Neuronal stem cell (in vitro differentiated cells): ENCODE results near the gene CDK12.
"Not testable (repeated sequence)": the region's sequence is repeated elsewhere in the genome, so short reads cannot be mapped to it uniquely, and the experiment has no call there.

Experiments
- DNase-seq: peaks from one replicate; pipeline ENCODE4 v3.0.0-alpha.2; 2013; ENCODE audit warnings: low spot score
- H2AFZ ChIP-seq: one replicate; pipeline ENCODE4 v1.6.1; 2013; ENCODE audit warnings: mild to moderate bottlenecking, low read length, inconsistent platforms
- H2AK5ac ChIP-seq: 2 replicates; pipeline ENCODE4 v1.6.1; 2013; ENCODE audit warnings: low read depth, mild to moderate bottlenecking, inconsistent platforms, low read length, moderate library complexity, mixed read lengths
- H2BK120ac ChIP-seq: 2 replicates; pipeline ENCODE4 v1.6.1; 2013; ENCODE audit warnings: low read depth, mild to moderate bottlenecking, inconsistent platforms, low read length, moderate library complexity, mixed read lengths
- H2BK12ac ChIP-seq: one replicate; pipeline ENCODE4 v1.6.1; 2013; ENCODE audit warnings: low read length, inconsistent platforms
- H2BK15ac ChIP-seq: 2 replicates; pipeline ENCODE4 v1.6.1; 2013; ENCODE audit warnings: mild to moderate bottlenecking, low read length, inconsistent platforms, mixed read lengths
- H2BK5ac ChIP-seq: one replicate; pipeline ENCODE4 v1.6.1; 2013; ENCODE audit warnings: inconsistent platforms, mild to moderate bottlenecking, low read length, moderate library complexity
- H3K14ac ChIP-seq: one replicate; pipeline ENCODE4 v1.6.1; 2013; ENCODE audit warnings: low read length, inconsistent platforms
- H3K18ac ChIP-seq: 2 replicates; pipeline ENCODE4 v1.6.1; 2013; ENCODE audit warnings: low read length, inconsistent platforms
- H3K23ac ChIP-seq: 2 replicates; pipeline ENCODE4 v1.6.1; 2013; ENCODE audit warnings: low read depth, mild to moderate bottlenecking, mixed read lengths, low read length, inconsistent platforms; ENCODE audit not compliant: poor library complexity
- H3K27ac ChIP-seq: replicated peaks from 3 replicates; pipeline ENCODE4 v1.5.1; 2013; ENCODE audit warnings: low read length, inconsistent platforms
- H3K27me3 ChIP-seq, 3 experiments: 2 replicates each; pipeline ENCODE4 v1.6.1; 2013; ENCODE audit warnings: low read length in 3 of 3, mild to moderate bottlenecking in 2 of 3, inconsistent platforms in 1 of 3, low read depth in 1 of 3, mixed read lengths in 1 of 3, moderate library complexity in 1 of 3; ENCODE audit not compliant: control insufficient read depth in 3 of 3, insufficient read depth in 3 of 3
- H3K36me3 ChIP-seq, 2 donors: replicated peaks in 1 of 2; 2 replicates each; pipeline ENCODE4 v1.6.1; 2013; ENCODE audit warnings: low read length in 2 of 2; ENCODE audit not compliant: control insufficient read depth in 2 of 2, insufficient read depth in 2 of 2
- H3K4ac ChIP-seq: 2 replicates; pipeline ENCODE4 v1.6.1; 2013; ENCODE audit warnings: inconsistent platforms, mild to moderate bottlenecking, low read length, moderate library complexity
- H3K4me1 ChIP-seq, 2 donors: 1 replicate in 1 of 2; 2 replicates in 1 of 2; pipeline ENCODE4 v1.6.1; 2013; ENCODE audit warnings: low read length in 2 of 2, low read depth in 1 of 2; ENCODE audit not compliant: control insufficient read depth in 2 of 2, insufficient read depth in 1 of 2
- H3K4me2 ChIP-seq: one replicate; pipeline ENCODE4 v1.6.1; 2013; ENCODE audit warnings: mild to moderate bottlenecking, low read length, inconsistent platforms; ENCODE audit not compliant: insufficient read depth, poor library complexity, severe bottlenecking
- H3K4me3 ChIP-seq, 2 donors: 2 replicates each; pipeline ENCODE4 v1.5.1; 2013; ENCODE audit warnings: low read length in 2 of 2, mild to moderate bottlenecking in 2 of 2, inconsistent platforms in 1 of 2, moderate library complexity in 1 of 2
- H3K79me1 ChIP-seq: one replicate; pipeline ENCODE4 v1.6.1; 2013; ENCODE audit warnings: low read depth, mild to moderate bottlenecking, inconsistent platforms, low read length, moderate library complexity
- H3K9ac ChIP-seq: one replicate; pipeline ENCODE4 v1.6.1; 2013; ENCODE audit warnings: mild to moderate bottlenecking, low read depth, low read length, inconsistent platforms; ENCODE audit not compliant: poor library complexity
- H3K9me3 ChIP-seq, 2 donors: replicated peaks in 1 of 2; 2 replicates each; pipeline versions ENCODE3 to v1.6.1; 2013; ENCODE audit warnings: low read length in 2 of 2, mild to moderate bottlenecking in 2 of 2, inconsistent platforms in 1 of 2, low read depth in 1 of 2, mixed read lengths in 1 of 2, moderate library complexity in 1 of 2; ENCODE audit not compliant: control insufficient read depth in 2 of 2, insufficient read depth in 1 of 2
- H4K8ac ChIP-seq: one replicate; pipeline ENCODE4 v1.6.1; 2013; ENCODE audit warnings: low read depth, mild to moderate bottlenecking, inconsistent platforms, low read length, moderate library complexity
- H4K91ac ChIP-seq: one replicate; pipeline ENCODE4 v1.6.1; 2013; ENCODE audit warnings: low read length, low read depth, mild to moderate bottlenecking, inconsistent platforms; ENCODE audit not compliant: poor library complexity
- WGBS, 2 donors: extraction: QIAGEN DNeasy Blood & Tissue Kit; methylation state at CpG; one replicate each; pipeline ENCODE4 v1.1.7; 2013; ENCODE audit warnings: missing lambda C conversion rate in 2 of 2, mixed read lengths in 1 of 2; ENCODE audit not compliant: insufficient read length in 2 of 2, insufficient replicate concordance in 1 of 2; ENCODE audit errors: extremely low coverage in 2 of 2; 5-methylcytosine and 5-hydroxymethylcytosine counted together

CDK12 gene

GRCh38 chr17:39484178-39484577, 22.9 kb downstream of the CDK12 start:
- Histone ChIP-seq H2AK5ac (no peak overlapping the region), H2BK12ac (no peak overlapping the region), H2AFZ (no peak overlapping the region), H2BK120ac (no peak overlapping the region), H4K8ac (no peak overlapping the region), H4K91ac (no peak overlapping the region), H3K27ac (no peak overlapping the region), H3K18ac (no peak overlapping the region), H3K4me2 (no peak overlapping the region), H3K9ac (no peak overlapping the region), H3K23ac (no peak overlapping the region), H3K9me3 (no peaks in the 10 kb centered on the region), H3K4me3 (no peak overlapping the region), H3K27me3 (no peaks in the 10 kb centered on the region), H3K14ac (no peak overlapping the region), H3K4me1 (no peaks in the 10 kb centered on the region), H2BK5ac (no peak overlapping the region), H3K36me3 (peaks cover 4 to 74% of the 10 kb centered on the region in 2 donors), H3K4ac (no peak overlapping the region), H3K79me1 (peaks cover 1% of the 10 kb centered on the region), H2BK15ac (no peak overlapping the region)
- DNase-seq: no peak
- WGBS, 2 donors: no CpG with 5 or more reads among the region's 2 CpGs

- no peak for DNase-seq
- H3K4me2 ChIP-seq: no peak overlapping the region
- no peak overlapping the region for H3K4ac ChIP-seq
- no peak overlapping the region for H3K4me3 ChIP-seq
- no peak overlapping the region for H2AK5ac ChIP-seq
- no peak overlapping the region for H3K27ac ChIP-seq
- H4K8ac ChIP-seq: no peak overlapping the region
- H2BK120ac ChIP-seq: no peak overlapping the region
- peaks cover 6 to 71% of the 10 kb centered on the region in 2 donors for H3K36me3 ChIP-seq
- H3K9ac ChIP-seq: no peak overlapping the region
- no peak overlapping the region for H2AFZ ChIP-seq
- no peak overlapping the region for H2BK5ac ChIP-seq
- H4K91ac ChIP-seq: no peak overlapping the region
- WGBS, 2 donors: no CpG with 5 or more reads among the region's 5 CpGs
- no peaks in the 10 kb centered on the region for H3K27me3 ChIP-seq
- H2BK15ac ChIP-seq: no peak overlapping the region
- H3K23ac ChIP-seq: no peak overlapping the region
- no peaks in the 10 kb centered on the region for H3K9me3 ChIP-seq
- H2BK12ac ChIP-seq: no peak overlapping the region
- no peak overlapping the region for H3K14ac ChIP-seq
- H3K18ac ChIP-seq: no peak overlapping the region
- no peaks in the 10 kb centered on the region for H3K4me1 ChIP-seq
- no peaks in the 10 kb centered on the region for H3K79me1 ChIP-seq
Observed at GRCh38 chr17:39485555-39485954, 24.3 kb downstream of the CDK12 start.

DNA sequence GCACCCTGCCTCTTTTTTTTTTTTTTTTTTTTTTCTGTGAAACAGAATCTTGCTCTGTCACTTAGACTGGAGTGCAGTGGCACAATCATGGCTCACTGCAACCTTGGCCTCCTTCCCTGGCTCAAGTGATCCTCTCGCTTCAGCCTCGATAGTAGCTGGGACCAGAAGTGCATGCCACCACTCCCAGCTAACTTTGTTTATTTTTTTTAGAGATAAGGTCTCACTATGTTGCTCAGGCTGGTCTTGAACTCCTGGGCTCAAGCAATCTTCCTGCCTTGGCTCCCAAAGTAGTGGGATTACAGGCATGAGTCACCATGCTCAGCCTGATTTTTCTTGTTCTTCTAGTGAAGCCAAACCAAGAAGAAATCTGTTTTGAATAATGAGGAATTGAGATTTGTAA, 25.0 kb downstream of the CDK12 start:
- H2AFZ ChIP-seq: no peak overlapping the region
- no peaks in the 10 kb centered on the region for H3K79me1 ChIP-seq
- no peak overlapping the region for H3K14ac ChIP-seq
- no CpG with 5 or more reads among the region's 2 CpGs for WGBS, 2 donors
- H3K4me3 ChIP-seq: no peak overlapping the region
- H2AK5ac ChIP-seq: no peak overlapping the region
- H4K8ac ChIP-seq: no peak overlapping the region
- no peak overlapping the region for H3K18ac ChIP-seq
- no peak overlapping the region for H2BK120ac ChIP-seq
- H2BK5ac ChIP-seq: no peak overlapping the region
- no peak overlapping the region for H4K91ac ChIP-seq
- no peak for DNase-seq
- no peak overlapping the region for H3K4ac ChIP-seq
- H3K4me1 ChIP-seq: no peaks in the 10 kb centered on the region
- H2BK15ac ChIP-seq: no peak overlapping the region
- H3K4me2 ChIP-seq: no peak overlapping the region
- no peaks in the 10 kb centered on the region for H3K27me3 ChIP-seq
- H3K27ac ChIP-seq: no peak overlapping the region
- H2BK12ac ChIP-seq: no peak overlapping the region
- H3K36me3 ChIP-seq: peaks cover 6 to 73% of the 10 kb centered on the region in 2 donors
- H3K9me3 ChIP-seq: no peaks in the 10 kb centered on the region
- no peak overlapping the region for H3K9ac ChIP-seq
- H3K23ac ChIP-seq: no peak overlapping the region

DNA sequence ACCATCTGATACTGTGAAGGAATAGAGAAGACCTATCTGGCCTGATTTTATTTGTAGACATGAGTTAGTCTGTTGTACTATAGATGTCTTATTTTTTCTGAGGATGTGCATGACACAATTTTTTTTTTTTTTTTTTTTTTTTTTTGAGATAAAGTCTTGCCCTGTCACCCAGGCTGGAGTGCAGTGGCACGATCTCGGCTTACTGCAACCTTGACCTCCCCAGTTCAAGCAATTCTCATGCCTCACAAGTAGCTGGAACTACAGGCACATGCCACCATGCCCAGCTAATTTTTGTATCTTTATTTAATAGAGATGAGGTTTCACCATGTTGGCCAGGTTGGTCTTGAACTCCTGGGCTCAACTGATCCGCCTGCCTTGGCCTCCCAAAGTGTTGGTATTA, 26.2 kb downstream of the CDK12 start:
- WGBS, 2 donors: no CpG with 5 or more reads among the region's 3 CpGs
- not testable (repeated sequence) for H2BK5ac ChIP-seq, H3K79me1 ChIP-seq, H4K8ac ChIP-seq, H2BK12ac ChIP-seq, H2AK5ac ChIP-seq, H2BK15ac ChIP-seq, H2AFZ ChIP-seq, H2BK120ac ChIP-seq, H3K4ac ChIP-seq, H3K4me2 ChIP-seq, H3K14ac ChIP-seq, H3K4me3 ChIP-seq, H3K9ac ChIP-seq, H3K9me3 ChIP-seq, H3K27ac ChIP-seq, DNase-seq, H3K27me3 ChIP-seq, H4K91ac ChIP-seq, H3K4me1 ChIP-seq, H3K18ac ChIP-seq, H3K23ac ChIP-seq
- H3K36me3 ChIP-seq: peaks cover 6 to 69% of the 10 kb centered on the region in 2 donors
